GM12872 (cell line): Measurements from ENCODE around the gene TNS3.

Source experiments
- CTCF ChIP-seq: IDR thresholded peaks from 3 replicates; pipeline ENCODE4 v1.5.1; 2011; ENCODE audit warnings: low read depth, mild to moderate bottlenecking, low read length, moderate library complexity; ENCODE audit not compliant: insufficient read depth

The TNS3 gene

DNA sequence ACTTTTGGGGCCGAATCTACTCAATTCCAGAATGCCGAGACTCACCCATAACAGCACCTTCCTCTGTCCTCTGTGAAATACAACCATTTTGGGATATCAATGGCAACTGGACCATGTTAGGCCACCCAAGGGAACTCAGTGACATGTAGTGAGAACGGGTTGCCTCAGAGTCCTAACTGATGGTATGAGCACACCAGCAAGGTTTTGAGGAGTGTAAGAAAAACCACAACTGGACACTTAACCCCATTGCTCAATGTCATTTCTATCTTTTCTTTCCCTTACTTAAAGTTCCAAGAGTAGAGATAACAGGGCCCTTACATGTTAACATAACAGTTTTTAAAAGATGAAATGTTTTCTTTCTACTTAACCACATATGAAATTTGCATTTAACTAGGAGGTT lies 67.1 kb downstream of the TNS3 start:
- TF ChIP-seq CTCF: no peak

- no peak for TF ChIP-seq CTCF
Observed at GRCh38 chr7:47514367-47514766, 67.5 kb downstream of the TNS3 start.

GRCh38 chr7:47513741-47514241 lies 68.1 kb downstream of the TNS3 start:
- TF ChIP-seq CTCF: no peak

- TF ChIP-seq CTCF: no peak
Observed at GRCh38 chr7:47512481-47513176, 69.3 kb downstream of the TNS3 start.

DNA sequence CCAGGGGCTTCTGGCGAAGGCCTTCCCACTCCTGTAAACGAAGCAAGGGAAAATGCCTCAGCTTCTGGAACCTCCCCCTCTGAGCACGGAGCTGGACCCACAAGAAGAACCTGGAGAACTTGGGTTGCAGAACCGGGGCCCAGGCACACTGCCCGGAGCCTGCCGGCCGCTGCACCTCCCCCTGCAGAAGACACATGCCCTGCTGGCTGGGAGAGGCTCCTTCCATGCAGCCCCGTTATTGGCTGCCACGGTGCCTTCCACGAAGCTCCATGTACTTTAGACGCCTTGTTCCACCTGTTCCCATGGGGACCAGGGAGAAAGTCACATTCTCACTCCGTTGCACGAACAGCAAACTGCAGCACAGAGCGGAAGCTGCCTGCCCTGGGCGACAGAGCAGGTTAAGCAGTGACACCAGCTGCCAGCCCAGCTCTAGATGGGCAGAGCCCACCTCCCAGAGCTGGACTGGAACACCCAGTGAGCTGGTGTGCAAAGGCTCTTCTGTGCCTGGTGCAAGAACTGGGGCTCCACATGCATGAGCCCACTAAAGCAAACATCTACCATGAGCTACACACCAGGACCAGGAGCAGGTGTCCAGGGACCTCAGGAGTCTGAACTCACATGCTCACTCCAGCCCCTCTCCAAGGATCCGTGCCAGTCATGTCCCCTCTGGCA lies 70.1 kb downstream of the TNS3 start:
- no peak for TF ChIP-seq CTCF

DNA sequence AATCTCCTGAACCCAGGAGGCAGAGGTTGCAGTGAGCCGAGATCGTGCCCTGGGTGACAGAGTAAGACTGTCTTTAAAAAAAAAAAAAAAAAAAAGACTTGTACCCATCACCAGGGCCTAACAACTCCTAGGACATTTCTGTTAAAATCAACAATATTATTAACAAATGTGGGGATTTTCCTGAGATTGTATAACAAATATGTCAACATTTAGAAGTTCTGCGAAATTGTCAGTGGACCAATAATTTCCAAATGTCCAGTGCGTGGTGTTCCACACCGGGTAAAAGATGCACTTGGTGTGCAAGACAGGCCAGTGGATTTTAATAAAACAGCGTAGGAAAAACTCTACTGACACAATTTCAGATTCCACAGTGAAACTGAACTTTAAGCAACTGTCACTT lies 71.1 kb downstream of the TNS3 start:
- TF ChIP-seq CTCF: no peak

GRCh38 chr7:47510192-47510591 lies 71.7 kb downstream of the TNS3 start:
- TF ChIP-seq CTCF: no peak
